SKM-1 treated with dmso at 0.1 percent for 144 hours (cell line): ENCODE data around the gene C3.

Experiments used
- DNase-seq: peaks from one replicate; lab custom pipeline; 2025; ENCODE audit not compliant: unreplicated experiment; lab: John Stamatoyannopoulos, UW

C3 gene

DNA sequence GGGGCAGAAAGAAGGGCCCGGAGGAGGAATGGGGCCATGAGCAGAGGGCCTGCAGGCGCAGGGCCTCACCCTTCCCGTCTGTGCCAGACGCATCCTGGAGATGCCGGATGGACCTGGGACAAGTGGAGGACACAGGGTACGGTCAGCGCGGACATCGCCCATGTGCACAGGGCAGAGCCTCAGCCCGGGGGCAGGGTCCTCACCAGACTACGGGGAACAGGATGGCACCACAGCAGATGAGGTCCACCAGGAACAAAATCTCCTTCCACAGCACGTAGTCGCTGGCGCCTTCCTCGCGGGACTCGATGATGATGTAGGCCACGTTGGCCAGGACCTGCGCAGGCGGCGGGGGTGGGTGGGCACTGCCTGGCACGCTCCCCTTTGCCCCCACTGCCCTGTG lies 11.4 kb upstream of the C3 start:
- DNase-seq, result no peak

DNA sequence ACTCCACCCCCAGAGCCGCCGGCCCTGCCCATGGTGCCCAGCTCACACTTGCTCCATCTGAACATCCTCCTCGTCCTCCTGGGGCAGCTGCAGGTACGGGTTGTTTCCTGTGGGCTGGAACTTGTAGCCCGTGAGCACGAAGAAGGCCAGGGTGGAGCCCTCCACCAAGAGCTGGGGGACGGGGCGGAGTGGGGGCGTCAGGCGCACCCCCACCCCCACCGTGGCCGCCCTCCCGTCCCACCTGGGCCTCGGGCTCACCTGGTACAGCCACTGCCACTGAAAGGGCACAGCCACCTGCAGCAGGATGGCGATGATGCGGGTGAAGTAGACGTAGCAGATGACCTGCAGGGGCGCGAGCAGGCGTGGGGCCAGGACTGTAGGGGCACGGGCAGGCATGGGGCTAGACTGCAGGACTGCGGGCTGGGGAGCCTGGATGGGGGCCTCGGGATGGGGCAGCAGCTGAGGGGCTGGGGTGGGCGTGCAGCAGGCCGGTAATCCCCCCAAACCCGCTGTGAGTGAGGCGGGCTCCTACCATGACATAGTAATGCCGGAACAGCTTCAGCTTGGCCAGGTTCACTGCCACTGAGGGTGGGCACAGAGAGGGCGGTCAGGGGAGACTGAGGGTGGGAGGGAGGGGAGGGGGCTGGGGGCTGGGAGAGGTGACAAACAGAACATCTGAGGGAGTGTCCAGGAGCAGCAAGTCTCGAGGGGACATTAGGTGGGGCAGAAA lies 10.7 kb upstream of the C3 start:
- no peak for DNase-seq

DNA sequence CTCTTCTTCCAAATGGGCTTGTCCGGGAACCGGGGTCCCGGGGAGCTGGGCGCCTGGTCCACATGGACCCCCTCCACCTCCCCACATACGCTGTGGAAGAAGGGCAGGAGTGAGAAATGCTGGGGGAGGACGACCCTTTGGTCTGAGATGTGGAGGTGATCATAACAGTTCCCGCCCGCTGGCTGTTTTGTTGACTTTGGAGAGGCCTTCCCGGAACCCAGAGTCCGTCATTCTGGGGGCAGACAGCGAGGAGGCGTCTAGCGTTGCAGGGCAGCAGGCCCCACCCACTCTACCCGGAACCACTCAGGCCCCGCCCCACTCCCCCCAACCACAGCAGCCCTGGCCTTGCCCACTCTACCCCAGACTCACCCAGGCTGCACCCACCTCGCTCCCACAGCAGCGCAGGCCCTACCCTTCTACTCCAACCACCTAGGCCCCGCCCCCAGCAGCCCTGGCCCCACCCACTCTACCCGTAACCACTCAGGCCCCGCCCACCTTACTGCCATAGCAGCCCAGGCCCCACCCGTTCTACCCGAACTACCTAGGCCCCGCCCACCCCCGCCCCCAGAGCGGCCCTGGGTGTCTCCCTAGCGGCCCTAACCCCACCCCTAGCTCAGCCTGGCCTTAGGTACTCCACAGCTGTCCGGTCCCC lies 9.8 kb upstream of the C3 start:
- DNase-seq, result peak; percentile 15

DNA sequence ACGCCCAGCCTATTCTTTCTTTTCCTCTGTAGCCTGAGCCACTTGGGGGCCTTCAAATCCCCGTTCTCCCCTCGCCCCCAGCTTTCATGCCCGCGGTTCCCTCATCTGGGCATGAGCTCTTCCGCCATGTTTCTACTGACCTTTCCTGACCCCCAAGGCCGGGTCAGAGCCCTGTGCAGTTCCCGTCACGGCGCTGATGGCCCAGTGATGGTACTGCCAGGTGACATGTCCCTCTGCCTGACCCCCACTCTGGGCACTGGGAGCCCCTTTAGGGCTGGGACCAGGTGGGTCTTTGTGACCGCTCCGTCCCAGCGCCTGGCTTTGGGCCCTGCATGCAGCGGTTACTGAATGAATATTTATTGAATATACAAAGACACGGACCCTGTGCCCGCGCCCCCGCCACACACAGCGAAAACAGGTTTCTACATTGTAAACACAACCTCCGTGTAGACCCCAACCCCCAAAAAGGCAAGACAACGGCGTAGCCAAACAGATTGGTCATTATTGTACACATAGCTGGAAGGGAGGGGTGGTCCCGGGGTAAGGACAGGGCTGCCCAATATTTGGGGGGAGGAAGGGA lies 9.2 kb upstream of the C3 start:
- DNase-seq, result no peak

DNA sequence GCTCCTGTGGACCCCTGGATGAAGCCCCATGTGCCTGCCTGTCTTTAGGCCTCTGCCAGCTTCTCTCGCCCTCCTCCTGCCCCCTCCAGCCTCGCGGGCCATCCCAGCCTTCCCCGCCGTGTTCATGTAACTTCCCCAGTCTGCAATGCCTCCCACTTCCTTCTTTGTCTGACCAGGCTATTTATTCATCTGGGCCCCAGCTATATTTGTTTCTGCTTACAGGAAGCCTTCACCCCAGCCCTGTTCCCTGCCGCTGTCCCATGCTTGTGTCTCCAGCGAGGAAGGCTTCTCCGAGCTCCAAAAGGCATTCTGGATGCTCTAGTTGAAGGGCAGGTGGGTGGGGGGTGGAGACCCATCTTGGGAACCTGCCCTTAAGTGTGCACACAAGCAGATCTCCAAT lies 7.9 kb upstream of the C3 start:
- peak; percentile 81 for DNase-seq

DNA sequence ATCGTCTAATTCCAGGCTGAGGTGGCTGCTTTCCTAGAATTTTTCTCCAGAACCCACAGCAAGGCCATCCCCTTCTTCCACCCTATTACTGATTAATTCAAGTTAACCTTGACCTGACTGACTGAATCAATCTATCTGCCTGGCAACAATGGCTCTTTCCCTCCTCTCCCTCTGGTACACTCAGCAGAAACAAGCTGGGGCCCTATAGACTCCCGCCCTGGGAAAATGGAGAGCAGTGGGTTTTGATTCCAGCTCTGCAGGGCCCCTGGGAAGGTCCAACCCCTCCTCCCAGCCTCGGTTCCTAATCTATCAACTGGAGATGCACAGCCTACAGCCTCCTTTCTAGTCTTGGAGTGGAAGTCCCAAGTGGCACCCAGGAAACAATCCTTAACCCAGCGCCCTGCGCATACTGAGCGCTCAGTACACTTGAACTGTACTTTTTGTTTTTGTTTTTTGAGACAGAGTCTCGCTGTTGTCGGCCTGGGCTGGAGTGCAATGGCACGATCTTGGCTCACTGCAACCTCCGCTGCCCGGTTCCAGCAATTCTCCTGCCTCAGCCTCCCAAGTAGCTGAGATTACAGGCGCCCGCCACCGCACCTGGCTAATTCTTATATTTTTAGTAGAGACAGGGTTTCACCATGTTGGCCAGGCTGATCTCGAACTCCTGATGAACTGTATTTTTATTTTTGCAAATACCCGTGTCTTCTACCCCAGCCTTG lies 5.2 kb upstream of the C3 start:
- DNase-seq, result no peak

DNA sequence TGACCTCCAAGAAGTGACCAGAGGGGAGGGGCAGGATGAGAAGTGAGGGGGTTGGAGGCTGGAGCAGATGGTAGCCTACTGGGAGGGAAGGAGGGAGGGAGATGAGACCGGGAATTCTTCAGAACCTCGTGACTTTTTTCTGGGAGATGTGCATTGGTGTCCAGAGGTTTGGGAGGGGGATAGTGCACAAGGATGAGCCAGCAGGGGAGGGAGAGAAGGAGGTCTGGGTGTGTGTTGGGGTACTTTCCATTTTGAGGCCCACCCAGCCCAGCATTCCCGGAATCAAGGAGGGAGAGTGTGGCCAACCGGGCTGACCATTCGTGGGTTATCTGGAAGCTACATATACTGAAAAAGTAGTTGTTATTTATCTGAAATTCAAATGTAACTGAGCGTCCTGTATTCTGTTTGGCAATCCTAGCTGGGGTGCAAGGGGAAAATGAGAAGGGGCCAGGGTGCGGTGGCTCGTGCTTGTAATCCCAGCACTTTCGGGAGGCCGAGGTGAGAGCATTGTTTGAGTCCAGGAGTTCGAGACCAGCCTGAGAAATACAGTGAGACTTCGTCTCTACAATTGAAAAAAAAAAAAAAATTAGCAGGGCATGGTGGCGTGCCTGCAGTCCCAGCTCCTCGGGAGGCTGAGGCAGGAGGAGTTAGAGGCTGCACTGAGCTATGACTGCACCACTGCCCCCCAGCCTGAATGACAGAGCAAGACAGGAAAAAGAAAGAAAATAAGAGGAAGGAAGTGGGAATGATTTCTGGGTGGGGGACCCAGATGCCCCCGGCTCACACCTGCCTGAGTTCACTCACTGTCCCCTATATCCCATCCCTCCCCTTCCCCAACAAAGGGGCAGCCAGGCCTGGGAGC lies 4.4 kb upstream of the C3 start:
- DNase-seq, result no peak

DNA sequence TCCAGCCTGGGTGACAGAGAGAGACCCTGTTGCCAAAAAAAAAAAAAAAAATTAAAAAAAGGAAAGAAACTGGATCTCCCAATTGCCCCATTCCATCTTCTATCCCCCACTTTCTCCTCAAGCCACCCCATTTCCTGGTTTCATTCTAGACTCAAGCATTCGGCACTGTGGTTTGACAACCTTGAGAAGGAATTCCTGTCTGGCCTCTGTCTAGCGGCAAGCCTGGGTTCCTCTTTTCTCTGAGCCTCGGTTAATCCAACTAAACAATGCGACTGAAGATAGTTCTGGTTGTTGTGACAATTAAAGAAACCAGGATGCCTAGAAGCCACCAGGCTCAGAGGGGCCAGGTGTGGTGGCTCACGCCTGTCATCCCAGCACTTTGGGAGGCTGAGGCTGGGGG lies 3.3 kb upstream of the C3 start:
- DNase-seq, result peak; percentile 74

DNA sequence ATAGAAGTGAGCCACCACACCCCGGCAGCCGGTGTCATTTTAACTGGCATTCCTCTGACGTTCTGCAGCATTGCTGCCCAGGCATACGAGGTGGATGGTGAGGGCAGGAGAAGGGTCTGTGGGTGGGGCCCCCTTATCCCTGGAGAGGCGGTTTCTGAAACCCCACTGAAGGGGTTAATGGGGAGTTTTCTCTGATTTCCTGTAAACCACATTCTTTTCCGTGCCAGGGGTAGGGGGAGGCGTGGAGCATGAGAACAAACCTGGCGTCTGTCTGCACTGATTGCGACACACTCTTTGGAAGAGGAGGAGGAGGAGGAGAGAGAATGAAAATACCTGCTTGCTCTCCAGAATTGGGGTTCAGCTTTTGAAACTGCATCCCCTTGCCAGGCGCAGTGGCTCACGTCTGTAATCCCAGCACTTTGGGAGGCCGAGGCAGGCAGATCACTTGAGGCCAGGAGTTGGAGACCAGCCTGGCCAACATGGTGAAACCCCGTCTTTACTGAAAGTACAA lies 2.7 kb upstream of the C3 start:
- DNase-seq, result no peak

DNA sequence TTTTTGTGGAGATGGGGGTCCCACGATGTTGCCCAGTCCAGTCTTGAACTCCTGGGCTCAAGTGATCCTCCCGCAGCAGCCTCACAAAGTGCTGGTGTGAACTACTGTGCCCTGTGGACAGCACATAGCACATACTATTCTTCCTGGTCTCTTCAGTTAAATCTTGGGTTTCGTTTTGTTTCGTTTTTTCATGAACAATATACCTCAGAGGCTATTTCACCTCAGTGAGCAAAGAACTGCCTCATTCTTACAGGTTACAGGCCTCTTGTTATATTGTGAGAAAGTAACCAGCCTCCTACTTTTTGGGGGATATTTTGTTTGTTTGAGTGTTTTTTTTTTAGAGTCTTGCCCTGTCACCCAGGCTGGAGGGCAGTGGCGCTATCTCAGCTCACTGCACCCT lies 1.3 kb upstream of the C3 start:
- peak; percentile 47 for DNase-seq

DNA sequence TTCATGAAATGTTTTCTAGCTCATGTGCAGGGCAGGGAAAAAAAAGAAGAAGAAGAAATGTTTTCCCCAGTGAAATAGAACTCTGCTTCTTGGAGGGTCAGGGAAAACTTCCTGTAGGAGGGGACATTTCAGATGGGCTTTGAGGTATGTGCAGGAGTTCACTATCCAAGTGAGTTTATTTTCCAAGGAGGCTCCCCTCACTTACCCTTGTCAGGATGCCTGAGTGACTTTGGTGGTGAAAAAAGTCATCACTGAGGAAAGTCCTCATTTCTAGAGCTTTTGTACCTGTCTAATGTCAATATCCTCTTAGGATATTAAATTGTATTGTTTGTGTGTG lies 656 bp upstream of the C3 start:
- no peak for DNase-seq

DNA sequence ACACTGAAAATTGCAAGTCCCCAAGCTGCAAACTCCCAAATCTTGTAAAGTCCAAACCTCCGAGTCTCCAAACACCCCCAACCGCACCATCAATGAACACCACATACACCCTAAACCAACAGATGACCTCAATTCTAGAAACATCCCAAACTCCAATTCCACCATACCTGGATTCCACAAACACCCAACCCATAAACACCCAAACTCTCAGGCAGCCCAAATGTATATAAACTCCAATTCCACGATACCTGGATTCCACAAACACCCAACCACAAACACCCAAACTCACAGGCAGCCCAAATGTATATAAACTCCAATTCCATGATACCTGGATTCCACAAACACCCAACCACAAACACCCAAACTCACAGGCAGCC lies 470 bp downstream of the C3 start:
- DNase-seq, result no peak

DNA sequence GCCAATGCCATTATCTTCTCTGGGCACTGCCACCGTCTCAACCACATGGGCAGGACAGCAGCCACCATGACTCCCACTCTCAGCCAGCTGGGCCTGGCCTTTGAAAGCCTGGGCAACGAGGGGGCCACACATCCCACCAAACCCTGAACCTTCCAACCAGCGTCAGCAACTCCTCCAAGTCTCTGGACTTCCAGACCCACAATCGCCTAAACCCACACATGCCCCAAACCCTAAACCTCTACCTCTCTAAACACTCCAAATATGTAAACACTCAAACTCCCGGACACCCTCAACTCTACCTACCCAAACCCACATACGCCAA lies 949 bp downstream of the C3 start:
- DNase-seq, result no peak

DNA sequence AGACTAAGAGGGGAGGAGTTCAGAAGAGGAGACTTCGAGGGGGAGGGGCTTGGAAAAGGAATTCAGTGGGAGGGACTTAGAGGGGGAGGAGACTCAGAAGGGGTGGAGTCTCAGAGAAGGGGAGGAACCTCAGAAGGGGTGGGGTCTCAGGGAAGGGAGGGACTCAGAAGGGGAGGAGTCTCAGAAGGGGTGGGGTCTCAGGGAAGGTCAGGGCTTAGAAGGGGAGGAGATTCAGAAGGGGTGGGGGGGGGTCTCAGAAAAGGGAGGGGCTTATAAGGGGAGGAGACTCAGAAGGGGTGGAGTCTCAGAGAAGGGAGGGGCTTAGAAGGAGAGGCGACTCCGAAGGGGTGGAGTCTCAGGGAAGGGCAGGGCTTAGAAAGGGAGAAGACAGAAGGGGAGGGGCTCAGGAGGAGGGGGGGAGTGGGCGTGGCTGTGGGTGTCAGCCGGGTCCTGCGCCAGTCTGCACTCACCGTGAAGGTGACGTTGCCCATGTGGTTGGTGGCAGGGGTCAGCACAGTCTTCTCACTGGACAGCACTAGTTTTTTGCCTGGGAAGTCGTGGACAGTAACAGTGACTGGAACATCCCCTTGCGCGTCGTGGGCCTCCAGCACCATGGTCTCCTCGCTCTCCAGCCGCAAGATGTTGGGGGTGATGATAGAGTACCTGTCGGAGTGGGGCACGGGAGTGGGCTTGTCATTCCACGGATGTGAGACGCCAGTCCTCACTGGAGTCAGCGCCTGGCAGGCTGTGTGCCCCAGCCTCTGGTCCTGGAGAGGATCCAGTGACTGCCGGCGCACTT lies 1.5 kb downstream of the C3 start:
- peak; percentile 68 for DNase-seq

DNA sequence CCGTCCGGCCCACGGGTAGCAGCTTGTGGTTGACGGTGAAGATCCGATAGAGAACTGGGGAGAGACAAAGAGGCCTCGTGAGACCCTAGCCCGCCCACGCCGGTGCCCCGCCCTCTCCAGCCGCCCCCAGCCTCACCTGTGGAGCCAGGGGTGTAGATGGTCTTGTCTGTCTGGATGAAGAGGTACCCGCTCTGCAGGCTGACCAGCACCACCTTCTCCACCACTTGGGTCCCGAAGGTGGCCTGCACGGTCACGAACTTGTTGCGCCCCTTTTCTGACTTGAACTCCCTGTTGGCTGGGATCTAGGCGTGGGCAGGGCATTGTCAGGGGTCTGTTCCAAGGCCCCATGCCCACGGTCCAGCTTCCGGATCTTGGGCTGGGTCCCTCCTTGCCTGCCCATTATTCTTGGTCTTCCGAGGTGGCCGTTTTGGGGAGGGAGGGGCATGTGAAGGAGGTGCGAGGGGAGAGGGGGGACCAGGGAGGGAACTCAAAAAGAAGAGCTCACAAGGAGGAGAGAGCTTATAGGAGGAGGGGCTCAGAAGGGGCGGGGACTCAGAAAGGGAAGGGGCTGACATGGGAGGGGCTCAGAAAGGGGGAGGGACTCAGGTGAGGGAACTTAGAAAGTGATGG lies 2.2 kb downstream of the C3 start:
- DNase-seq, result no peak

DNA sequence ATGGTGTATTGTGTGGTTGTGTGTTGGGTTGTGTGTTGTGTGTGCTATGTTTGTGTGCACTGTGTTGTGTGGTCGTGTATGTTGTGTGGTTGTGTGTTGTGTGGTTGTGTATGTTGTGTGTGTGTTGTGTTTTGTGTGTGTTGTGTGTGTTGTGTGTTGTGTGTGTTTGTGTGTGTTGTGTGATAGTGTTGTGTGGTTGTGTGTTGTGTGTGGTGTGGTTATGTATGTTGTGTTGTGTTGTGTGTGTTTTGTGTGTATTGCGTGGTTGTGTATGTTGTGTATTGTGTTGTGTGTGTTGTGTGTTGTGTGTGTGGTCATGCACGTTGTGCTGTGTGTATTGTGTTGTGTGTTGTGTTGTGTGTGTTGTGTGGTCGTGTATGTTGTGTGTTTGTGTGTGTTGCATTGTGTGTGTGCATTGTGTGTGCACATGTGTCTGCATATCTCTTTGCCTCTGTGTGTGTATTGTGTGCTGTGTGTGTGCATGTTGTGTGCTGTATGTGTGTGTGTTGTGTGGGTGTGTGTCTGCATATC lies 2.9 kb downstream of the C3 start:
- no peak for DNase-seq

DNA sequence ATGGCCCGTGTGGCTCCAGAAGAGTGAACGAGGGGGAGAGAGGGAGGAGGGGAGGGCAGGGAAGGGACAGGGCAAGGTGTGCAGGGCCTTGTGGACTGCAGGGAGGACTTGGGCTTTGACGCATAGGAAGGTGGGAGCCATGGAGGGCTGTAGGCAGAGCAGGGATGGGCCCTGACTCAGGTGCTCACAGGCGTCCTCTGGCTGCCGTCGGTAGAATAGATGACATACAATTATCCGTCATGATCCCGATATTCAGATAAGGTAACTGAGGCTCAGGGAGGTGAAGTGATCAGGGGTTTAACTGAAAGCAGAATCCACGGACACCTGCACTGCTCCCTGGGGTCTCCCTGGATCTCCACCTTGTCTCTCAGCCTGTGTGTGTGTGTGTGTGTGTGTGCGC lies 3.4 kb downstream of the C3 start:
- no peak for DNase-seq

DNA sequence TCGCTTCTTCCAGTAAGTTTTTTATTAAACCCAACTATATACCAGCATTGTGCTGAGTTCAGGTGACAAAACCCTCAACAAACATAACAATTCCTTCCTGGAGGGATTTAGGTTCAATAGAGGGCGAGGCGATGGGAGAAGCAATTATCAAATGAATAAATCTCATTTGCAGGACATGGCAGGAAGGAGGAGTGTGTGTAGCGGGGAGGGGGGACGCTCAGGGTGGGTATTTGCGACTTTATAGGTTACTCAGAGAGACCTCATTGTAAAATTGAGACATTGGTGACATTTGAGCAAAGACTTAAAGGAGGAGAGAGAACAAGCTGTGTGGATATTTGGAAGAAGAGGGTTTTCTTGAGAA lies 3.9 kb downstream of the C3 start:
- no peak for DNase-seq

DNA sequence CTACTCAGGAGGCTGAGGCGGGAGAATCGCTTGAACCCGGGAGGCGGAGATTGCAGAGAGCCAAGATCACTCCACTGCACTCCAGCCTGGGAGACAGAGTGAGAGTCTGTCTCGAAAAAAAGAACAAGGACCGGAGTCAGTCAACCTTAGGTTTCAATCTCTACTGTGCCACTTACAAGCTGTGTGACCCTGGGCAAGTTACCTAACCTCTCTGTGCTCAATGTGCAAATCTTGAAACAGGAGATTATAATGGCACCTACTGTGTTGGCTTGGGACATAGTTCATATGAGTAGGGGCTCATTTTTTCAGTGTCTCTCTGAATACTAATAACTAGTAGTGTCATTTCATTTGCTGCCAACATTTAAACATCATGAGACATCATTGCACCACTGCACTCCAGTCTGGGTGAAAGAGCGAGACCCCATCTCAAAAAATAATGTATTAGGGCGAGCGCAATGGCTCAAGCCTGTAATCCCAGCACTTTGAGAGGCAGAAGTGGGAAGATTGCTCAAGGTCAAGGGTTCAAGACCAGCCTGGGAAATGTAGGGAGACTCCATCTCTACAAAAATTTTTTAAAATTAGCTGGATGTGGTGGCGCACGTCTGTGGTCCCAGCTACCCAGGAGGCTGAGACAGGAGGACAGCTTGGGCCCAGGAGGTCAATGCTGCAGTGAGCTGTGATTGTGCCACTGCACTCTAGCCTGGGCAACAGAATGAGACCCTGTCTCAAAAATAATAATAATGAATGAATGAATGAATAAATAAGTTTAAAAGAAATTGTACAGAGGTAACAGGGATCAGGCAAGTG lies 5.5 kb downstream of the C3 start:
- DNase-seq, result no peak
